ENCODE measurements around the gene TUBA8. TPM values are rescaled to one million over a fixed set of nuclear protein-coding genes. Genes with fewer than 3 reads are reported as not detected.

The TUBA8 gene
- total RNA-seq, 4 donors from 2014 or later: 3.2 to 18.4 (median 12.5) TPM

GRCh38 chr22:18077087-18077638, 33.4 kb upstream of the TUBA8 start:
- 9 to 10% methylated on average over 10 of the region's 10 CpGs for WGBS, 2 donors
- Histone ChIP-seq H3K4me1 (peaks cover 27 to 30% of the 10 kb centered on the region in 2 donors), H3K27me3 (no peaks in the 10 kb centered on the region), H3K27ac (peak overlapping the region; percentile 73 to 83 (median 75)), H3K36me3 (peaks cover 4 to 9% of the 10 kb centered on the region in 2 donors), H3K4me3 (replicated peaks in 1 of 3) (peak overlapping the region; percentile 71 to 84 (median 82)), H3K9me3 (no peaks in the 10 kb centered on the region)
- no peak for TF ChIP-seq POLR2A (IDR thresholded peaks at IDR 0.05)
- TF ChIP-seq CTCF (IDR thresholded peaks at IDR 0.05): no peak
- no peak for DNase-seq
- intact Hi-C loops (cut with DNase I): loop anchor here (5.0 to 10.0 kb wide), 3 partner anchors 52 to 335 kb away; partner anchors contain the start of gene MICAL3

GRCh38 chr22:18077639-18078328, 32.8 kb upstream of the TUBA8 start, which contains the start of gene PEX26:
PEX26 (plus strand) TSS chr22:18077990; CDS start chr22:18078377, 387 bp downstream.
- Histone ChIP-seq H3K4me1 (peaks cover 27 to 30% of the 10 kb centered on the region in 2 donors), H3K9me3 (no peaks in the 10 kb centered on the region), H3K4me3 (replicated peaks in 1 of 3) (peak within 1 kb of the TSS; percentile 71 to 86 (median 84)), H3K27me3 (no peaks in the 10 kb centered on the region), H3K36me3 (peaks cover 10 to 14% of the 10 kb centered on the region in 2 donors), H3K27ac (peak within 1 kb of the TSS; percentile 73 to 83 (median 75))
- intact Hi-C loops (cut with DNase I): loop anchor here (5.0 to 10.0 kb wide), 3 partner anchors 53 to 335 kb away; partner anchors contain the start of gene MICAL3
- TF ChIP-seq POLR2A (IDR thresholded peaks at IDR 0.05) (peak; percentile 51 to 78), CTCF (IDR thresholded peaks at IDR 0.05) (no peak)
- DNase-seq: peak; percentile 94 to 97
- WGBS, 2 donors: 0 to 1% methylated on average over 23 to 29 of the region's 50 CpGs

GRCh38 chr22:18078329-18079041, 32.1 kb upstream of the TUBA8 start:
- peak overlapping the region in 2 of 3 donors; percentile 58 to 83 for H3K27ac ChIP-seq

GRCh38 chr22:18079706-18080233, 30.8 kb upstream of the TUBA8 start:
- TF ChIP-seq CTCF (IDR thresholded peaks at IDR 0.05) (no peak), POLR2A (IDR thresholded peaks at IDR 0.05) (no peak)
- no peak for DNase-seq
- no peaks in the 10 kb centered on the region for H3K9me3 ChIP-seq
- H3K4me1 ChIP-seq: peaks cover 27 to 30% of the 10 kb centered on the region in 2 donors
- H3K27ac ChIP-seq: no peak overlapping the region
- WGBS, 2 donors: 55 to 66% methylated on average over 4 of the region's 4 CpGs
- no peaks in the 10 kb centered on the region for H3K27me3 ChIP-seq
- no peak overlapping the region for H3K4me3 ChIP-seq (replicated peaks in 1 of 3)
- intact Hi-C loops (cut with DNase I): loop anchor here (5.0 to 10.0 kb wide), 3 partner anchors 55 to 337 kb away; partner anchors contain the start of gene MICAL3
- peaks cover 16 to 27% of the 10 kb centered on the region in 2 donors for H3K36me3 ChIP-seq

More at GRCh38 chr22:18078329-18079041, 32.1 kb upstream of the TUBA8 start:
- 16 to 35% methylated on average over 12 to 22 of the region's 45 CpGs for WGBS, 2 donors
- Histone ChIP-seq H3K9me3 (no peaks in the 10 kb centered on the region), H3K4me1 (peaks cover 27 to 30% of the 10 kb centered on the region in 2 donors), H3K36me3 (peaks cover 11 to 19% of the 10 kb centered on the region in 2 donors), H3K4me3 (replicated peaks in 1 of 3) (peak overlapping the region; percentile 71 to 86 (median 84)), H3K27me3 (no peaks in the 10 kb centered on the region)
- no peak for TF ChIP-seq CTCF (IDR thresholded peaks at IDR 0.05)
- TF ChIP-seq POLR2A (IDR thresholded peaks at IDR 0.05): no peak
- peak; percentile 43 to 44 for DNase-seq
- intact Hi-C loops (cut with DNase I): loop anchor here (5.0 to 10.0 kb wide), 3 partner anchors 54 to 336 kb away; partner anchors contain the start of gene MICAL3

Measured in thyroid gland (tissue), 4 donors.